OCI-LY1 (cell line): Measurements from ENCODE around the gene CPHXL2.

Experiments used
- H2AFZ ChIP-seq: fragments of 200-600 bp; sonication (generic), shearing (Covaris generic); 2 replicates; pipeline ENCODE4 v1.6.0; 2014; ENCODE audit warnings: antibody characterized with exemption, mild to moderate bottlenecking, low read length
- H3F3A ChIP-seq: fragments of 200-600 bp; sonication (generic), shearing (Covaris generic); 2 replicates; pipeline ENCODE4 v1.6.0; 2014; ENCODE audit warnings: mild to moderate bottlenecking, antibody characterized with exemption, low read length, moderate library complexity; ENCODE audit not compliant: insufficient read depth
- H3K27ac ChIP-seq: fragments of 200-600 bp; sonication (generic); 2 replicates; pipeline ENCODE4 v1.5.1; 2014; ENCODE audit warnings: low read length, mixed run types, mild to moderate bottlenecking, low read depth; ENCODE audit not compliant: poor library complexity, severe bottlenecking
- H3K27me3 ChIP-seq: fragments of 200-600 bp; sonication (generic); 2 replicates; pipeline ENCODE4 v1.6.0; 2014; ENCODE audit warnings: antibody characterized with exemption, mild to moderate bottlenecking, low read length, moderate library complexity; ENCODE audit not compliant: insufficient read depth
- H3K36me3 ChIP-seq: fragments of 200-600 bp; sonication (generic); 2 replicates; pipeline ENCODE4 v1.6.1; 2014; ENCODE audit warnings: mild to moderate bottlenecking, antibody characterized with exemption, low read length, moderate library complexity, mixed read lengths; ENCODE audit not compliant: insufficient read depth
- H3K4me1 ChIP-seq: fragments of 200-600 bp; sonication (generic); 2 replicates; pipeline ENCODE4 v1.5.1; 2014; ENCODE audit warnings: mild to moderate bottlenecking, low read length, moderate library complexity; ENCODE audit not compliant: insufficient read depth, severe bottlenecking
- H3K4me2 ChIP-seq: fragments of 200-600 bp; sonication (generic), shearing (Covaris generic); 2 replicates; pipeline ENCODE4 v1.6.1; 2014; ENCODE audit warnings: low read length
- H3K4me3 ChIP-seq: fragments of 200-600 bp; sonication (generic); 2 replicates; pipeline ENCODE4 v1.5.1; 2014; ENCODE audit warnings: low read length, low read depth, mild to moderate bottlenecking, mixed read lengths; ENCODE audit not compliant: poor library complexity, severe bottlenecking
- H3K79me2 ChIP-seq: fragments of 200-600 bp; shearing (Covaris generic); 2 replicates; pipeline ENCODE4 v1.6.1; 2016; ENCODE audit warnings: mixed run types, low read length, mixed read lengths; ENCODE audit not compliant: insufficient read depth
- H3K9ac ChIP-seq: fragments of 200-600 bp; sonication (generic), shearing (Covaris generic); 2 replicates; pipeline ENCODE4 v1.6.1; 2014; ENCODE audit warnings: mild to moderate bottlenecking, low read length, mixed read lengths
- H3K9me2 ChIP-seq: fragments of 200-600 bp; sonication (generic), shearing (Covaris generic); 2 replicates; pipeline ENCODE4 v1.6.1; 2014; ENCODE audit warnings: low read depth, mild to moderate bottlenecking, low read length, mixed read lengths
- H3K9me3 ChIP-seq: fragments of 200-600 bp; shearing (Covaris generic); 2 replicates; pipeline ENCODE4 v1.6.1; 2014; ENCODE audit warnings: low read length, mixed read lengths
- H4K20me1 ChIP-seq: fragments of 200-600 bp; sonication (generic), shearing (Covaris generic); 2 replicates; pipeline ENCODE4 v1.6.0; 2016; ENCODE audit warnings: mild to moderate bottlenecking, low read length; ENCODE audit not compliant: insufficient read depth
- EZH2 ChIP-seq: fragments of 200-600 bp; sonication (generic), shearing (Covaris generic); IDR thresholded peaks from 2 replicates; pipeline ENCODE4 v1.8.0; 2017; ENCODE audit warnings: borderline replicate concordance, mixed run types, mild to moderate bottlenecking, antibody characterized with exemption, low read length, moderate library complexity, mixed read lengths
- TF ChIP-seq, protein P1 (sequence below): fragments of 200-600 bp; sonication (generic), shearing (Covaris generic); IDR thresholded peaks from 2 replicates; pipeline ENCODE4 v1.5.1; 2017; ENCODE audit warnings: mild to moderate bottlenecking, antibody characterized with exemption, low read length, moderate library complexity, mixed read lengths

CPHXL2 gene

GRCh38 chr16:75702242-75702641 is 25.4 kb upstream of the CPHXL2 start:
- H3K9me3 ChIP-seq, result no peaks in the 10 kb centered on the region
- H3K4me1 ChIP-seq, result no peaks in the 10 kb centered on the region
- H3K9ac ChIP-seq, result no peak overlapping the region
- no peak overlapping the region for H3K27ac ChIP-seq
- H3K4me3 ChIP-seq, result no peak overlapping the region
- TF ChIP-seq, protein P1, sequence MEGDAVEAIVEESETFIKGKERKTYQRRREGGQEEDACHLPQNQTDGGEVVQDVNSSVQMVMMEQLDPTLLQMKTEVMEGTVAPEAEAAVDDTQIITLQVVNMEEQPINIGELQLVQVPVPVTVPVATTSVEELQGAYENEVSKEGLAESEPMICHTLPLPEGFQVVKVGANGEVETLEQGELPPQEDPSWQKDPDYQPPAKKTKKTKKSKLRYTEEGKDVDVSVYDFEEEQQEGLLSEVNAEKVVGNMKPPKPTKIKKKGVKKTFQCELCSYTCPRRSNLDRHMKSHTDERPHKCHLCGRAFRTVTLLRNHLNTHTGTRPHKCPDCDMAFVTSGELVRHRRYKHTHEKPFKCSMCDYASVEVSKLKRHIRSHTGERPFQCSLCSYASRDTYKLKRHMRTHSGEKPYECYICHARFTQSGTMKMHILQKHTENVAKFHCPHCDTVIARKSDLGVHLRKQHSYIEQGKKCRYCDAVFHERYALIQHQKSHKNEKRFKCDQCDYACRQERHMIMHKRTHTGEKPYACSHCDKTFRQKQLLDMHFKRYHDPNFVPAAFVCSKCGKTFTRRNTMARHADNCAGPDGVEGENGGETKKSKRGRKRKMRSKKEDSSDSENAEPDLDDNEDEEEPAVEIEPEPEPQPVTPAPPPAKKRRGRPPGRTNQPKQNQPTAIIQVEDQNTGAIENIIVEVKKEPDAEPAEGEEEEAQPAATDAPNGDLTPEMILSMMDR, result no peak
- TF ChIP-seq EZH2, result no peak
- H3K4me2 ChIP-seq, result no peak overlapping the region
- H3F3A ChIP-seq, result no peaks in the 10 kb centered on the region
- no peak overlapping the region for H2AFZ ChIP-seq
- H3K27me3 ChIP-seq, result no peaks in the 10 kb centered on the region
- no peaks in the 10 kb centered on the region for H4K20me1 ChIP-seq
- no peaks in the 10 kb centered on the region for H3K9me2 ChIP-seq
- no peaks in the 10 kb centered on the region for H3K79me2 ChIP-seq
- no peaks in the 10 kb centered on the region for H3K36me3 ChIP-seq

- Histone ChIP-seq H3K9ac (no peak within 1 kb of the TSS), H3K27me3 (no peaks in the 10 kb centered on the region), H3K9me3 (no peaks in the 10 kb centered on the region), H3K4me2 (no peak within 1 kb of the TSS), H4K20me1 (no peaks in the 10 kb centered on the region), H3K27ac (no peak within 1 kb of the TSS), H3K79me2 (no peaks in the 10 kb centered on the region), H3K4me1 (no peaks in the 10 kb centered on the region), H2AFZ (no peak within 1 kb of the TSS), H3F3A (no peaks in the 10 kb centered on the region), H3K4me3 (no peak within 1 kb of the TSS), H3K36me3 (no peaks in the 10 kb centered on the region), H3K9me2 (no peaks in the 10 kb centered on the region)
- TF ChIP-seq, protein P1, result no peak
- no peak for TF ChIP-seq EZH2
Measured at GRCh38 chr16:75701361-75701760, 24.6 kb upstream of the CPHXL2 start, which contains the start of gene DUXB. TSS of gene DUXB (minus strand) at chr16:75701461. CDS start at chr16:75701418, 43 bp downstream.

- no peaks in the 10 kb centered on the region for H3K9me2 ChIP-seq
- H3K36me3 ChIP-seq, result no peaks in the 10 kb centered on the region
- no peak overlapping the region for H3K9ac ChIP-seq
- TF ChIP-seq, protein P1, result no peak
- H3K4me2 ChIP-seq, result no peak overlapping the region
- no peaks in the 10 kb centered on the region for H4K20me1 ChIP-seq
- no peaks in the 10 kb centered on the region for H3K79me2 ChIP-seq
- no peak overlapping the region for H3K27ac ChIP-seq
- H3K27me3 ChIP-seq, result no peaks in the 10 kb centered on the region
- H3K9me3 ChIP-seq, result no peaks in the 10 kb centered on the region
- no peaks in the 10 kb centered on the region for H3F3A ChIP-seq
- H2AFZ ChIP-seq, result no peak overlapping the region
- no peaks in the 10 kb centered on the region for H3K4me1 ChIP-seq
- no peak overlapping the region for H3K4me3 ChIP-seq
Measured at GRCh38 chr16:75697571-75697970, 20.8 kb upstream of the CPHXL2 start.
